Body of pancreas (tissue), 4 donors: ENCODE measurements around the gene MARCHF4.

Source experiments
- CTCF ChIP-seq, 7 experiments: fragments of 450-650 bp in 4 of 7; fragments of 200-600 bp in 3 of 7; sonication (generic) in 3 of 7; IDR thresholded peaks; one replicate each; pipeline ENCODE4 v1.5.1; 2016 to 2019; ENCODE audit warnings: antibody characterized with exemption in 7 of 7
- POLR2A ChIP-seq, 3 donors: fragments of 450-650 bp; IDR thresholded peaks; one replicate each; pipeline ENCODE4 v1.6.1; 2016; ENCODE audit warnings: antibody characterized with exemption in 3 of 3, mild to moderate bottlenecking in 2 of 3

- TF ChIP-seq CTCF (IDR thresholded peaks at IDR 0.05) (peak in 1 of 7 experiments; percentile 14), POLR2A (IDR thresholded peaks at IDR 0.05) (peak in 2 of 3 donors; percentile 65 to 70)
These were observed 40.0 kb upstream of the MARCHF4 start, which contains the start of gene SMARCAL1 for GRCh38 chr2:216412022-216412999.
